ENCODE data around the gene E2F6.

Gene E2F6

DNA sequence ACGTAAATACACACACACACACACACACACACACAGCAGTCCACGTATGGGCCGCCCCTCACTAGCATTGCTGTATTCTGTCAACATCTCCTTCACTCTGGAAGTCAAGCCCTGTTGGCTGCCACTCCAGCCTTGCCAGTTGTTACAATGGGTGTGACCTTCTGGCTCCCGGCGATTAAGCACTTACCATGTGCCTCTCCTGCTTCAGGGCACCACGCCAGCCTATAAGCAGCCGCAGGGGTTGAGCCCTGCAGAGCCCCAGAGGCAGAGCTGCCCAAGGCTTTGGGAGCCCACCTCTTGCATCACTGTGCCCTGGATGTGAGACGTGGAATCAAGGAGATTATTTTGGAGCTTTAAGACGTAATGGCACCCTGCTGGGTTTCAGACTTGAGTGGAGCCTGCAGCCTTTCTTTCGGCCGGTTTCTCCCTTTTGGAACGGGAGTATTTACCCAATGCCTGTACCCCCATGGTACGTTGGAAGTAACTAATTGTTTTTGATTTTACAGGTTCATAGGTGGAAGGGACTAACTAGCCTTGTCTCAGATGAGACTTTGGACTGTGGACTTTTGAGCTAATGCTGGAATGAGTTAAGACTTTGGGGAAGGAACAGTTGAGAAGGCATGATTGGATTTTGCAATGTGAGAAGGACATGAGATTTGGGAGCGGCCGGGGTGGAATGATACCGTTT, 67.1 kb downstream of the E2F6 start:
- Mint-ChIP-seq H3K27me3 (peaks cover 13 to 45% of the 10 kb centered on the region in 2 donors), H3K36me3 (ENCODE audit: insufficient read depth) (no peaks in the 10 kb centered on the region), H3K4me1 (ENCODE audit: low read depth in 2 of 2) (no peaks in the 10 kb centered on the region), H3K27ac (no peak overlapping the region), H3K9me3 (no peaks in the 10 kb centered on the region), H3K4me3 (no peak overlapping the region)
- ATAC-seq (replicated peaks) (no peak), DNase-seq (no peak)

DNA sequence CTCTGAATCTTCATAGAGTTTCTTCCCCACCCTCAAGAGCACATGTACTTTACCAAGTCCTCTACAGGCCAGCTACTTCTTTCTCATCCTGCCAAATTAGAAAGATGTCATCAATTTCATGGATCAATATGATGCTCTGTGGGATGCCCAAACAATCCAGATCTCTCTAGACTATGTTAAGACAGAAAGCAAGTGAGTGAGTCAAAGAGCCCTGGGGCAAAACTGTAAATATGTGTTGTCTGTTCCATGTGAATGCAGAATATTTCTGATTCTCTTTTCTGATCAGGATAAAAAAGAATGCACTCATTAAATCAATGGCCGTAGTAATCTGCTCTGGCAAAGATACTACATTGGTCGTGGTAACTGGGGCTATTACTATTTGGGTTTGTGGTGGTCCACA, 68.4 kb downstream of the E2F6 start:
- Mint-ChIP-seq H3K4me3 (no peak overlapping the region), H3K27ac (no peak overlapping the region), H3K9me3 (no peaks in the 10 kb centered on the region), H3K36me3 (ENCODE audit: insufficient read depth) (no peaks in the 10 kb centered on the region), H3K27me3 (peaks cover 13 to 45% of the 10 kb centered on the region in 2 donors), H3K4me1 (ENCODE audit: low read depth in 2 of 2) (no peaks in the 10 kb centered on the region)
- DNase-seq (no peak), ATAC-seq (replicated peaks) (no peak)

DNA sequence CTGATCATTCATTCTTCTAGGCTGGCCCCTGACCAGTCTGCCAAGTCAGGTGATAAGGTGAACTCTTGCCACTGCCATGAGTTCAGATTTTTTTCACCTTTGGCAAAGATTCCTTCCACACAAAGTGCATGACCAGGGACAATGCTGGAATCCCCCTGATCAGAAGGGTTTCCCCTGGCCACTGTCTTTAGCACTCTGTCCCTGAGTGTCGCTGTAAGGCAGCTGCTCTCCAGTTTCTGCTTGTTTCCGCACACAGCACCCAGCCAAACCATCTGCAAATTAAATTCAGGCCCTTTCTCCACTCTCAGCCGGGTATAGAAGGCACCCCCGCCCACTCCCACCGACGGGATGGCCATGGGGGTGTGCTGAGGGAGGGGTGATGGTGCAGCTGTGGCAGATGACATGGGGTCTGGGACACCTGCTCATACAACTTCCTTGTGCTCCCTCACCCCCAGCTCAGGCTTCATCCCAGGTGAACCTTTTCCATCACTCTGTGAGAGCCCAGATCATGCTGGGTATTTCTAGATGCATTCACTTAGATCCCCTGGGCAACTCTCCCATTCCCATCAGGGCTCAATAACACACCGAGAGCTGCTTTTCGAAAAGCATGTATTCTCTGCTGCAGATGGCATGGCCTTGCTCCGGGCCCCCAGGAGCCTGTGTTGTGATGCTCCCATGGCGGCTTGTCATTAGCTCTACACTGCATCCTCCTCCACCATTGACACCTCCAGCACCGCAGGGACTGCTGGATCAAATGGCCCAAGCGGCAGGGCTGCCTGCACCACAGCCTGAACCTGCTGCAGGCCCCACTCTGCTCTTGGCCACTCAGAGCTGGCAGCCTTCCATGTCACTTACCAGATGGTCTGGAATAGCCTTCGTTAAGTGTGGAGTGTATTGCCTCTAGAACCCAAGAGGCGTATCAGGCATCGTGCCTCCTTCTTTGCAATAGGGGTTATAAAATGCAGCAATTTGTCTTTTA, 69.2 kb downstream of the E2F6 start:
- H3K27ac Mint-ChIP-seq = no peak overlapping the region
- no peaks in the 10 kb centered on the region for H3K4me1 Mint-ChIP-seq (ENCODE audit: low read depth in 2 of 2)
- no peak for ATAC-seq (replicated peaks)
- no peak overlapping the region for H3K4me3 Mint-ChIP-seq
- no peaks in the 10 kb centered on the region for H3K36me3 Mint-ChIP-seq (ENCODE audit: insufficient read depth)
- no peaks in the 10 kb centered on the region for H3K9me3 Mint-ChIP-seq
- peaks cover 13 to 45% of the 10 kb centered on the region in 2 donors for H3K27me3 Mint-ChIP-seq
- DNase-seq = no peak

DNA sequence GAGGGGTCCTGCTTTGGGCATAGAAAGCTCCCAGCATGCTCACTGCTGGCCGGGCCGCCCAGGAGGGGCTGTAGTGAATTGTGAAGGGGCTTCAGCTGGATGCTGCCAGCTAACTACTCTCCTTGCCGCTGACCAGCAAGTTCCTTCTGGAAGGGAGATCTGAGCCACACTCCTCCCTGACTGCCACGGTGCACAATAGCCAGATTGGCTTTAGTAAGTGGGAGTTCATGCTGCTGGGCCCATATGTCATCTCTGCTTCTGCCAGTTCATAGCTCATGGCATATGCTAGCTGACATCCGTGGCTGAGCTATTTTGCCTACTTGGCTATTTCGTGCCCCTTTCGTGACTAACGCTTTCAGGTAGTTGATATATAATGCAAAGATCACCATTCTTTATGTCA, 69.9 kb downstream of the E2F6 start:
- DNase-seq (no peak), ATAC-seq (replicated peaks) (no peak)
- H3K4me1 Mint-ChIP-seq (ENCODE audit: low read depth in 2 of 2) = no peaks in the 10 kb centered on the region
- no peaks in the 10 kb centered on the region for H3K36me3 Mint-ChIP-seq (ENCODE audit: insufficient read depth)
- no peak overlapping the region for H3K4me3 Mint-ChIP-seq
- H3K9me3 Mint-ChIP-seq = no peaks in the 10 kb centered on the region
- no peak overlapping the region for H3K27ac Mint-ChIP-seq
- peaks cover 13 to 53% of the 10 kb centered on the region in 2 donors for H3K27me3 Mint-ChIP-seq

DNA sequence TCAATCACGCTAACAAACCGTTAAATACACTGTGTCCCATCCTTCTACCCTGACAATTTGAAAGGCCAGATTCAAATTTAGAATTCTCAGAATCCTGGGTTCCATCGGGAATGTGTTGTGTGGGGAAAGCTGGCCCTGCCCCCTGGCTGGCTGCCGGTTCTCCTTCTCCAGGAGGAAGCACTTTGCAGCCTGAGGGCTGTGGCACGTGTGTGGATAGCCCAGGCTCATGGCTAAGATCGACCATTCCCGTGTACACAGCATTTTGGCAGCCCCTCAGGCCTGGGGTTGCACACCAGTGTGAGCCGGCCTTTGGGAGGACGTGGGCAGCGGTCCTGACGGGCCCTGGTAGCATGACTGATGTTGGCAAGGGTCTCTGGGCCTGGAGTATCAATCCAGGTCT, 70.6 kb downstream of the E2F6 start:
- no peak overlapping the region for H3K27ac Mint-ChIP-seq
- H3K9me3 Mint-ChIP-seq = no peaks in the 10 kb centered on the region
- DNase-seq (no peak), ATAC-seq (replicated peaks) (no peak)
- H3K4me3 Mint-ChIP-seq = no peak overlapping the region
- peaks cover 13 to 51% of the 10 kb centered on the region in 2 donors for H3K27me3 Mint-ChIP-seq
- H3K4me1 Mint-ChIP-seq (ENCODE audit: low read depth in 2 of 2) = no peaks in the 10 kb centered on the region
- no peaks in the 10 kb centered on the region for H3K36me3 Mint-ChIP-seq (ENCODE audit: insufficient read depth)
